ENCODE data around the gene SLC31A2.
A peak's percentile ranks its signal among the peaks of the same experiment; 100 is the strongest.

SLC31A2 gene

GRCh38 chr9:113151696-113152630 lies 1.2 kb downstream of the SLC31A2 start:
- DNase-seq, result peak; percentile 11

- DNase-seq, result no peak
Observed at GRCh38 chr9:113152699-113153098, 1.9 kb downstream of the SLC31A2 start.

- no peak for DNase-seq
Observed at GRCh38 chr9:113153599-113153998, 2.8 kb downstream of the SLC31A2 start.

GRCh38 chr9:113154471-113154870 lies 3.7 kb downstream of the SLC31A2 start:
- DNase-seq, result peak; percentile 18

- peak; percentile 70 for DNase-seq
Observed at GRCh38 chr9:113154946-113155345, 4.1 kb downstream of the SLC31A2 start.

GRCh38 chr9:113155911-113156588 lies 5.2 kb downstream of the SLC31A2 start:
- DNase-seq, result peak; percentile 86

GRCh38 chr9:113156880-113157279 lies 6.1 kb downstream of the SLC31A2 start:
- DNase-seq, result no peak

GRCh38 chr9:113158446-113158845 lies 7.6 kb downstream of the SLC31A2 start:
- no peak for DNase-seq

- no peak for DNase-seq
Observed at GRCh38 chr9:113160571-113160970, 9.8 kb downstream of the SLC31A2 start.

GRCh38 chr9:113163001-113163400 lies 12.2 kb downstream of the SLC31A2 start:
- no peak for DNase-seq

- no peak for DNase-seq
Observed at GRCh38 chr9:113164536-113165300, 13.9 kb downstream of the SLC31A2 start.

- DNase-seq, result no peak
Observed at GRCh38 chr9:113166039-113166438, 15.2 kb downstream of the SLC31A2 start.

- DNase-seq, result no peak
Observed at GRCh38 chr9:113168809-113169208, 18.0 kb downstream of the SLC31A2 start.

GRCh38 chr9:113173341-113173740 lies 22.5 kb downstream of the SLC31A2 start:
- DNase-seq, result no peak

GRCh38 chr9:113176803-113177202 lies 26.0 kb downstream of the SLC31A2 start:
- DNase-seq, result no peak

- no peak for DNase-seq
Observed at GRCh38 chr9:113177251-113177650, 26.4 kb downstream of the SLC31A2 start.

- no peak for DNase-seq
Observed at GRCh38 chr9:113178087-113178486, 27.3 kb downstream of the SLC31A2 start.

- no peak for DNase-seq
Observed at GRCh38 chr9:113179839-113180238, 29.0 kb downstream of the SLC31A2 start.

- no peak for DNase-seq
Observed at GRCh38 chr9:113181165-113181564, 30.4 kb downstream of the SLC31A2 start.

GRCh38 chr9:113183956-113184488 lies 33.2 kb downstream of the SLC31A2 start:
- DNase-seq, result no peak

- DNase-seq, result no peak
Observed at GRCh38 chr9:113184539-113184938, 33.7 kb downstream of the SLC31A2 start.

- DNase-seq, result no peak
Observed at GRCh38 chr9:113185271-113185670, 34.5 kb downstream of the SLC31A2 start.

- no peak for DNase-seq
Observed at GRCh38 chr9:113186137-113186755, 35.4 kb downstream of the SLC31A2 start.
